ENCODE data around the gene EPHB1.

DNA sequence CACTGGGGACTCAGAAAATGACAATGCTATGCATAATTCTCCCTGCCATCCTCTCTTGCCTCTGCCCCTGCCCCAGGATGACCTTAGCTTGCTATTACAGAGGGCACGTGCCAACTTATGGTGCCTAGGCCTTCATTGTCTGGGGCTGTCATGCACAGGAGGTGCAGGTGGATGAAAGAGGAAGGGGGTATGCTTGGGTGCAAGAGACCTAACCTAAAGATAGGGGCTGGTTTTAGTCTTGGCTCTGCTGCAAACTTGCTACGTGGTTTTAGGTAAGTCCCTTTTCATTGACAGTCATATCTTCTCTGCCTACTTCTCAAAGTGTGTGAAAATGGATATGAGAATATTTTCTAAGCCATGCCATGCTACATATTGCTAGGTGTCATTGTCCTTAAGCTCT is 161.3 kb downstream of the EPHB1 start:
- TF ChIP-seq CTCF (IDR thresholded peaks at IDR 0.05; ENCODE audit: insufficient read depth, low read length), result no peak
- TF ChIP-seq POLR2AphosphoS5 (IDR thresholded peaks at IDR 0.05; ENCODE audit: low read depth), result no peak
- no peak for TF ChIP-seq REST (IDR thresholded peaks at IDR 0.05; ENCODE audit: insufficient replicate concordance, low read depth)
- no peak for TF ChIP-seq GABPA (IDR thresholded peaks at IDR 0.05; ENCODE audit: low read depth)
- TF ChIP-seq SPI1 (IDR thresholded peaks at IDR 0.05; ENCODE audit: borderline replicate concordance, low read depth), result no peak
